Ishikawa (cell line): ENCODE data around the gene FIBCD1.
A peak's percentile ranks its signal among the peaks of the same experiment; 100 is the strongest.

Source experiments
- CEBPB ChIP-seq: IDR thresholded peaks from 2 replicates; pipeline ENCODE4 v1.6.1; 2012
- CREB1 ChIP-seq: IDR thresholded peaks from 2 replicates; pipeline ENCODE4 v1.6.1; 2012; ENCODE audit warnings: low read depth
- EGR1 ChIP-seq: IDR thresholded peaks from 2 replicates; pipeline ENCODE4 v1.6.1; 2012
- EP300 ChIP-seq: IDR thresholded peaks from 2 replicates; pipeline ENCODE4 v1.6.1; 2012; ENCODE audit warnings: borderline replicate concordance
- FOXM1 ChIP-seq: IDR thresholded peaks from 2 replicates; pipeline ENCODE4 v1.6.1; 2012; ENCODE audit warnings: low read depth, borderline replicate concordance
- MAX ChIP-seq: IDR thresholded peaks from 2 replicates; pipeline ENCODE4 v1.6.1; 2012
- NFIC ChIP-seq: IDR thresholded peaks from 2 replicates; pipeline ENCODE4 v1.6.1; 2012
- RAD21 ChIP-seq: IDR thresholded peaks from 2 replicates; pipeline ENCODE4 v1.6.1; 2012; ENCODE audit warnings: low read depth
- REST ChIP-seq: IDR thresholded peaks from 2 replicates; pipeline ENCODE4 v1.6.1; 2012; ENCODE audit warnings: low read depth, mild to moderate bottlenecking
- TAF1 ChIP-seq: IDR thresholded peaks from 2 replicates; pipeline ENCODE4 v1.6.1; 2012; ENCODE audit warnings: low read depth, mild to moderate bottlenecking
- TCF12 ChIP-seq: IDR thresholded peaks from 2 replicates; pipeline ENCODE4 v1.6.1; 2012; ENCODE audit warnings: low read depth
- TEAD4 ChIP-seq: IDR thresholded peaks from 2 replicates; pipeline ENCODE4 v1.6.1; 2012
- USF1 ChIP-seq: IDR thresholded peaks from 2 replicates; pipeline ENCODE4 v1.6.1; 2012
- YY1 ChIP-seq: IDR thresholded peaks from 2 replicates; pipeline ENCODE4 v1.6.1; 2012; ENCODE audit warnings: low read depth
- ZBTB7A ChIP-seq: IDR thresholded peaks from 2 replicates; pipeline ENCODE4 v1.6.1; 2012; ENCODE audit warnings: low read depth

The FIBCD1 gene

GRCh38 chr9:130895038-130895437 is 44.0 kb downstream of the FIBCD1 start:
- TF ChIP-seq MAX: no peak
- TF ChIP-seq FOXM1: no peak
- TF ChIP-seq USF1: no peak
- no peak for TF ChIP-seq TCF12
- TF ChIP-seq NFIC: no peak
- no peak for TF ChIP-seq ZBTB7A
- TF ChIP-seq REST: no peak

GRCh38 chr9:130894546-130894945 is 44.5 kb downstream of the FIBCD1 start:
- TF ChIP-seq EP300: no peak
- no peak for TF ChIP-seq EGR1
- TF ChIP-seq REST: no peak

- TF ChIP-seq RAD21 (peak; percentile 17; the same call in 1 of the 2 replicates), NFIC (no peak)
Observed at GRCh38 chr9:130893341-130894101, 45.5 kb downstream of the FIBCD1 start.

GRCh38 chr9:130892477-130893304 is 46.4 kb downstream of the FIBCD1 start:
- TF ChIP-seq TAF1 (no peak), USF1 (no peak), CREB1 (no peak), NFIC (no peak), MAX (no peak), EGR1 (no peak), ZBTB7A (no peak), REST (no peak), YY1 (no peak), CEBPB (no peak), RAD21 (no peak), FOXM1 (no peak), EP300 (no peak), TCF12 (no peak), TEAD4 (no peak)
